Measurements from ENCODE around the gene SEPTIN10. TPM values are rescaled to one million over a fixed set of nuclear protein-coding genes. Genes with fewer than 3 reads are reported as not detected.

Gene SEPTIN10
- total and polyA plus RNA-seq, 2 donors (not counting 1 experiment from before 2014, with no cell fraction given) = 90.3 to 99.4 TPM

- no peak for DNase-seq (ENCODE audit: low read depth in 2 of 2)
- no peak overlapping the region for H3K27ac ChIP-seq (ENCODE audit: insufficient read depth, low read length)
- no peaks in the 10 kb centered on the region for H3K9me3 ChIP-seq (ENCODE audit: control insufficient read depth, insufficient read depth, low read depth, low read length)
- no peak overlapping the region for H3K9ac ChIP-seq (ENCODE audit: insufficient read depth, low read length)
- TF ChIP-seq EZH2 (IDR thresholded peaks at IDR 0.05; ENCODE audit: low read length, missing control alignments) = no peak
- TF ChIP-seq, protein P1, sequence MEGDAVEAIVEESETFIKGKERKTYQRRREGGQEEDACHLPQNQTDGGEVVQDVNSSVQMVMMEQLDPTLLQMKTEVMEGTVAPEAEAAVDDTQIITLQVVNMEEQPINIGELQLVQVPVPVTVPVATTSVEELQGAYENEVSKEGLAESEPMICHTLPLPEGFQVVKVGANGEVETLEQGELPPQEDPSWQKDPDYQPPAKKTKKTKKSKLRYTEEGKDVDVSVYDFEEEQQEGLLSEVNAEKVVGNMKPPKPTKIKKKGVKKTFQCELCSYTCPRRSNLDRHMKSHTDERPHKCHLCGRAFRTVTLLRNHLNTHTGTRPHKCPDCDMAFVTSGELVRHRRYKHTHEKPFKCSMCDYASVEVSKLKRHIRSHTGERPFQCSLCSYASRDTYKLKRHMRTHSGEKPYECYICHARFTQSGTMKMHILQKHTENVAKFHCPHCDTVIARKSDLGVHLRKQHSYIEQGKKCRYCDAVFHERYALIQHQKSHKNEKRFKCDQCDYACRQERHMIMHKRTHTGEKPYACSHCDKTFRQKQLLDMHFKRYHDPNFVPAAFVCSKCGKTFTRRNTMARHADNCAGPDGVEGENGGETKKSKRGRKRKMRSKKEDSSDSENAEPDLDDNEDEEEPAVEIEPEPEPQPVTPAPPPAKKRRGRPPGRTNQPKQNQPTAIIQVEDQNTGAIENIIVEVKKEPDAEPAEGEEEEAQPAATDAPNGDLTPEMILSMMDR (conservative IDR thresholded peaks at IDR 0.05 in 1 of 2, IDR thresholded peaks at IDR 0.05 in 1 of 2; ENCODE audit: low read depth in 1 of 2, low read length in 2 of 2) = no peak
- H3K4me1 ChIP-seq (ENCODE audit: control insufficient read depth, extremely low read depth, insufficient read depth, low read length) = no peaks in the 10 kb centered on the region
- H4K20me1 ChIP-seq (ENCODE audit: control insufficient read depth, extremely low read depth, insufficient read depth, low read length) = no peaks in the 10 kb centered on the region
- H3K4me3 ChIP-seq (replicated peaks in 1 of 4; ENCODE audit: control extremely low read depth in 1 of 4, insufficient read depth in 1 of 4, low read depth in 3 of 4, low read length in 4 of 4) = no peak overlapping the region
- H3K79me2 ChIP-seq (ENCODE audit: control insufficient read depth, insufficient read depth, low read length) = no peaks in the 10 kb centered on the region
- H3K27me3 ChIP-seq (ENCODE audit: control insufficient read depth, insufficient read depth, low read length) = peaks cover 9% of the 10 kb centered on the region
- no peak overlapping the region for H3K4me2 ChIP-seq (ENCODE audit: extremely low read depth, insufficient read depth, low read length)
- H3K36me3 ChIP-seq (ENCODE audit: control insufficient read depth, insufficient read depth, low read length) = no peaks in the 10 kb centered on the region
- no peak overlapping the region for H2AFZ ChIP-seq (ENCODE audit: low read length)
Measured at GRCh38 chr2:109525836-109526235, 87.9 kb downstream of the SEPTIN10 start.

GRCh38 chr2:109523536-109524361, 90.0 kb downstream of the SEPTIN10 start:
- Histone ChIP-seq H3K4me2 (ENCODE audit: extremely low read depth, insufficient read depth, low read length) (no peak overlapping the region), H3K9me3 (ENCODE audit: control insufficient read depth, insufficient read depth, low read depth, low read length) (no peaks in the 10 kb centered on the region), H3K4me1 (ENCODE audit: control insufficient read depth, extremely low read depth, insufficient read depth, low read length) (no peaks in the 10 kb centered on the region), H3K36me3 (ENCODE audit: control insufficient read depth, insufficient read depth, low read length) (no peaks in the 10 kb centered on the region), H3K9ac (ENCODE audit: insufficient read depth, low read length) (no peak overlapping the region), H3K27me3 (ENCODE audit: control insufficient read depth, insufficient read depth, low read length) (no peaks in the 10 kb centered on the region), H3K27ac (ENCODE audit: insufficient read depth, low read length) (no peak overlapping the region), H4K20me1 (ENCODE audit: control insufficient read depth, extremely low read depth, insufficient read depth, low read length) (no peaks in the 10 kb centered on the region), H3K79me2 (ENCODE audit: control insufficient read depth, insufficient read depth, low read length) (no peaks in the 10 kb centered on the region), H2AFZ (ENCODE audit: low read length) (no peak overlapping the region), H3K4me3 (replicated peaks in 1 of 4; ENCODE audit: control extremely low read depth in 1 of 4, insufficient read depth in 1 of 4, low read depth in 3 of 4, low read length in 4 of 4) (no peak overlapping the region)
- DNase-seq (ENCODE audit: low read depth in 2 of 2) = no peak
- TF ChIP-seq, protein P1 (conservative IDR thresholded peaks at IDR 0.05 in 1 of 2, IDR thresholded peaks at IDR 0.05 in 1 of 2; ENCODE audit: low read depth in 1 of 2, low read length in 2 of 2) = no peak

GRCh38 chr2:109523121-109523520, 90.6 kb downstream of the SEPTIN10 start:
- H3K4me3 ChIP-seq (replicated peaks in 1 of 4; ENCODE audit: control extremely low read depth in 1 of 4, insufficient read depth in 1 of 4, low read depth in 3 of 4, low read length in 4 of 4) = no peak overlapping the region
- no peaks in the 10 kb centered on the region for H4K20me1 ChIP-seq (ENCODE audit: control insufficient read depth, extremely low read depth, insufficient read depth, low read length)
- no peak overlapping the region for H3K4me2 ChIP-seq (ENCODE audit: extremely low read depth, insufficient read depth, low read length)
- no peak overlapping the region for H3K27ac ChIP-seq (ENCODE audit: insufficient read depth, low read length)
- no peaks in the 10 kb centered on the region for H3K27me3 ChIP-seq (ENCODE audit: control insufficient read depth, insufficient read depth, low read length)
- no peaks in the 10 kb centered on the region for H3K36me3 ChIP-seq (ENCODE audit: control insufficient read depth, insufficient read depth, low read length)
- no peaks in the 10 kb centered on the region for H3K79me2 ChIP-seq (ENCODE audit: control insufficient read depth, insufficient read depth, low read length)
- no peak overlapping the region for H2AFZ ChIP-seq (ENCODE audit: low read length)
- TF ChIP-seq, protein P1 (conservative IDR thresholded peaks at IDR 0.05 in 1 of 2, IDR thresholded peaks at IDR 0.05 in 1 of 2; ENCODE audit: low read depth in 1 of 2, low read length in 2 of 2) = no peak
- no peak for TF ChIP-seq EZH2 (IDR thresholded peaks at IDR 0.05; ENCODE audit: low read length, missing control alignments)
- H3K9me3 ChIP-seq (ENCODE audit: control insufficient read depth, insufficient read depth, low read depth, low read length) = no peaks in the 10 kb centered on the region
- no peak overlapping the region for H3K9ac ChIP-seq (ENCODE audit: insufficient read depth, low read length)
- DNase-seq (ENCODE audit: low read depth in 2 of 2) = no peak
- H3K4me1 ChIP-seq (ENCODE audit: control insufficient read depth, extremely low read depth, insufficient read depth, low read length) = no peaks in the 10 kb centered on the region
